HG02840 (cell line): ENCODE data around the gene RNU1-3.
"Not testable (repeated sequence)": the region's sequence is repeated elsewhere in the genome, so short reads cannot be mapped to it uniquely, and the experiment has no call there.

Experiments
- ATAC-seq: cut with Tn5 transposase; IDR thresholded peaks from one replicate; pipeline ENCODE4 v1.9.1; 2021; ENCODE audit warnings: mild to moderate bottlenecking, moderate library complexity, moderate number of reproducible peaks; ENCODE audit not compliant: unreplicated experiment, low FRiP score

RNU1-3 gene

DNA sequence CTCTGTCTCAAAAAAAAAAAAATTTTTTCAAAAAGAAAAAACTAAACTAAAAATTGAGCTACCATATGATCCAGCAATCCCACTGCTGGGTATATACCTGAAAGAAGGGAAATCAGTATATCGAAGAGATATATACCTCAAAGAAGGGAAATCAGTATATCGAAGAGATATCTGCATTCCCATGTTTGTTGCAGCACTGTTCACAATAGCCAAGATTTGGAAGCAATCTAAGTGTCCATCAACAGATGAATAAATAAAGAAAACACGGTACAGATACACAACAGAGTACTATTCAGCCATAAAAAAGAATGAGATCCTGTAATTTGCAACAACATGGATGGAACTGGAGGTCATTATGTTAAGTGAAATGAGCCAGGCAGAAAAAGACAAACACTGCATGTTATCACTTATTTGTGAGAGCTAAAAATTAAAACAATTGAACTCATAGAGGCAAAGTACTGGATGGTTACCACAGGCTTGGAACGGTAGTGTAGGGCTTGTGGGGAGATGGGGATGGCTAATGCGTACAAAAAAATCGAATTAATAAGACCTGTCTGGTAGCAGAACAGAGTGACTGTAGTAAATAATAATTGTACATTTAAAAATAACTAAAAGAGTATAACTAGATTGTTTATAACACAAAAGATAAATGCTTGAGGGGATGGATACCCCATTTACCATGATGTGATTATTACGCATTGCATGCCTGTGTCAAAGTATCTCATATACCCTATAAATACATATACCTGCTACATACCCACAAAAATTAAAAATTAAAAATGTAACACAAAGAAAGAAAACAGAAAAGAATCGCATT lies 25.4 kb downstream of the RNU1-3 start:
- ATAC-seq, result not testable (repeated sequence)

DNA sequence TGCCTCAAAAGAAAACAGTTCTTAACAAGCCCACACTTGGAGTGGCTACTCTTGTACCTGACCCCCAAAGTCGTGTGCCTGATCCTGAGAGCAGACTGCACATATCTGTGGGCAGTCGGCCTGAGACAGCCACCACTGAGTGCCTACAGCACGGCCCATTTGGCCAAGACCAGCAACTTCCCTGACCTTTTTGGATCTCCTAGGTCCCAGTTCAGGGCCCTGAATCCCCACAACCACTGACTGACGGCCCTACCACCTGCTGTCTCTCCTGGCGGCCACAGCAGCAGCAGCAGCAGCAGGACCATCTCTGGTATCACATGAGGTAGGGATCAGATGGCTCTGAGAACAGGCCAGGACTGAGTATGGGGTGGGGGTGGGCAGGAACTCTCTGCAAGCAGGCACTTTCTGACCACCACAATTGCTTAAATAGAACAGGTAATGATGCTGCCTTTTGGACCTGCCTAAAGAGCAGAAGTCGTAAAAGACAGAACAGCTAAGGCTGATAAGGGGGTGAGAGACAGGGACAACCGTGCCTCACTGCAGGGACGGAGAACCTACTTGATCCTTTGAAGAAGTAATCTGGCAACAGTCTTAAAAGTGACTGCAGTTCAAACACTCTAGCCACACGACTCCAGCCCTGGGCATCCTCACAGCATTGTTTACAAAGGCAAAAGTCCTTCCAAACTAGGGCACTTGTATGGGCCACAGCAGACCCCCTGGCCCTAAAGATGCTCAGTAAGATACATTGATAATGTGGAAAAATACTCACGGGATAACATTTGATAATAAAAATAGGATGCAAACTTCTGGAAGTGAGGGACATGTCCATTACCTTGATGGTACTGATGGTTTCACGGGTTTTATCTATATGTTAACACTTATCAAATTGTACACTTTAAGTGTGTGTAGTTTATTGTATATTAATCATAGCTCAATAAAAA lies 27.4 kb downstream of the RNU1-3 start:
- ATAC-seq, result not testable (repeated sequence)

DNA sequence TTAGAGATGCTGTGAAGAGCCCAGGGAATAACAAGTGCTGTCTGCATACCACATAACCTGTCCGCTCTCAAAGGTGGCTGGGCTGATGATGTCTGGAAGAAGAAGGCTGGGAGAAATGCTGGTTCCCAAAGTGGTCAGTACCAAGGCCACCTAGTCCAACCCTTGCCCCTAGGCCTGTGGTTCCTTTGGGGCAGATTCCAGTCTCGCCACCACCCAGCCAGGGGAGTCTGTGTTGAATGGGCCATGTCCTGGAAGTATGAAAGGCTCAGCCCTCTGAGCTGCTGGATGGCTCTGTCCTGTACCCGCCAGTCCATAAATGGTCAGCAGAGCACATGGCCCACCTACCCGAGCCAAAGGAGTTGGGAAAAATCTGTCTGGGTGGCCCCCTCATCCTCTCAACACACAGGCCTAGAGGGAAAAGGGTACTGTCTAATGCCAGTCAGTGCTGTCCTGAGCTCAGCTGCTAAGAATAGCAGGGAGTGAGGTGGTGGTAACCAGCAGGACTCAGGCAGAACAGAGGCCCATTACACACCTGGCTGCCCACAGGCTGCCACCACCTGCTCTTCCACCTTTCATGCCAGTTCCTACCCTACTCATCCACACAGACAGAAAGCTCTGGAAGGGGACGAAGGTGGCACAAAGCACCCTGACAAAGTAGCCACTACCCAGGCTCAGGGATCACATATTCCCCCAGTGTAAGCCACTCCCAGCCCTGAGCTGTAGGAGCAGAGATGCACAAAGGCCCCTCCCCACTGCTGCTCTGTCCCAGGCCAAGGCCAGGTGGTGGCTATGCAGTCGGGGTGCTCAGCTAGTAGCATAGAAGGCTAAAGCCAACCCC lies 28.6 kb downstream of the RNU1-3 start:
- ATAC-seq, result not testable (repeated sequence)

DNA sequence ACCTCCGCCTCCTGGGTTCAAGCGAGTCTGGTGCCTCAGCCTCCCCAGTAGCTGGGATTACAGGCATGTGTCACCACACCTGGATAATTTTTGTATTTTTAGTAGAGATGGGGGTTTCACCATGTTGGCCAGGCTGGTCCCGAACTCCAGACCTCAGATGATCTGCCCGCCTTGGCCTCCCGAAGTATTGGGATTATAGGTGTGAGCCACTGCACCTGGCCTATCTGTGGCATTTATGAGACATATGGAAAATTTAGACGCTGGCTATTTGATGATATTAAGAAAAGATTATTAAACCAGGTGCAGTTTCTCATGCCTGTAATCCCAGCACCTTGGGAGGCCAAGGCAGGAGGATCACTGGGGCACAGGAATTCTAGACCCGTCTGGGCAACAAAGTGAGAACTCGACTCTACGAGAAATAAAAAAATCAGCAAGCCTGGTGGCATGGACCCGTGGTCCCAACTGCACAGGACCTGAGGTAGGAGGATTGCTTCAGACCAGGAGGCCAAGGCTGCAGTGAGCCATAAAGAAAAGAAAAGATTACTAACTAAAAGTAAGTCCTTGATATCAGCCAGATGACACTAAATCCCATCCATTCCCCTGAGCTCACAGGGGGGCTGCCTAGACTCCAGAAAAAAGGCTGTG lies 30.1 kb downstream of the RNU1-3 start:
- ATAC-seq, result not testable (repeated sequence)

DNA sequence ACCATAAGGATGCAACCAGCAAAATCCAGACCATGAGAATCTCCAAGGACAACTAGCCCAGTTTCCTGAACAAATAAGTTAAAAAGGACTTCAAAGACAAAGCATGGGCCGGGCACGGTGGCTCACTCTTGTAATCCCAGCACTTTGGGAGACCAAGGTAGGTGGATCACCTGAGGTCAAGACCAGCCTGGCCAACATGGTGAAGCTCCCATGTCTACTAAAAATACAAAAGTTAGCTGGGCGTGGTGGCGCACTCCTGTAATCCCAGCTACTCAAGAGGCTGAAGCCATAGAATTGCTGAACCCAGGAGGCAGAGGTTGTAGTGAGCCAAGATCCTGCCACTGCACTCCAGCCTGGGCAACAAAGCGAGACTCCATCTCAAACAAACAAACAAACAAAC lies 30.8 kb downstream of the RNU1-3 start:
- not testable (repeated sequence) for ATAC-seq

DNA sequence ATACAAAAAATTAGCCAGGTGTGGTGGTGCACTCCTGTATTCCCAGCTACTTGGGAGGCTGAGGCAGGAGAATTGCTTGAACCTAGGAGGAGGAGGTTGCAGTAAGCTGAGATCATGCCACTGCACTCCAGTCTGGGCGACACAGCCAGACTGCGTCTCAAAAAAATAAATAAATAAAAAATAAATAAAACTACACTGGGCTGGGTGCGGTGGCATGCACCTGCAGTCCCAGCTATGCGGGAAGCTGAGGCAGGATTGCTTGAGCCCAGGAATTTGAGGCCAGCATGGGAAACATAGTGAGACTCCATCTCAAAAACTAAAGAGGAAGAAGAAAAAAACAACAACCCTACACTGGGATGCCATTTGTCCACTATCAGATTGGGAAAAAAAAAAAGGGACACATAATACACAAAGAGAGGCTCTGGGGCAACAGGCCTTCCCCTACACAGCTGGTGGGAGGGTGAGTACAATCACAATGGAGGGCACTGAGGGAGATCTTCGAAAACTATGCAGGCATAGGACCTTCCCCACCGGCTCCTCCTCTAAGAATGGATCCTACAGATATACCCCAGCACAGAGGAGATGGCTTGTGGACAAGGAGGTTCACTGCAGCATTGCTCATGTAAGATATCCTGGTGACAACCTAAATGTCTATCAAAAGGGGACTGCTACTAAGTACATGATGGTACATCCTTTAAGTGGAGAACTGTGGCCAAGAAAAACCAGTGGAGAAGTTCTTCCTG lies 33.0 kb downstream of the RNU1-3 start:
- not testable (repeated sequence) for ATAC-seq

DNA sequence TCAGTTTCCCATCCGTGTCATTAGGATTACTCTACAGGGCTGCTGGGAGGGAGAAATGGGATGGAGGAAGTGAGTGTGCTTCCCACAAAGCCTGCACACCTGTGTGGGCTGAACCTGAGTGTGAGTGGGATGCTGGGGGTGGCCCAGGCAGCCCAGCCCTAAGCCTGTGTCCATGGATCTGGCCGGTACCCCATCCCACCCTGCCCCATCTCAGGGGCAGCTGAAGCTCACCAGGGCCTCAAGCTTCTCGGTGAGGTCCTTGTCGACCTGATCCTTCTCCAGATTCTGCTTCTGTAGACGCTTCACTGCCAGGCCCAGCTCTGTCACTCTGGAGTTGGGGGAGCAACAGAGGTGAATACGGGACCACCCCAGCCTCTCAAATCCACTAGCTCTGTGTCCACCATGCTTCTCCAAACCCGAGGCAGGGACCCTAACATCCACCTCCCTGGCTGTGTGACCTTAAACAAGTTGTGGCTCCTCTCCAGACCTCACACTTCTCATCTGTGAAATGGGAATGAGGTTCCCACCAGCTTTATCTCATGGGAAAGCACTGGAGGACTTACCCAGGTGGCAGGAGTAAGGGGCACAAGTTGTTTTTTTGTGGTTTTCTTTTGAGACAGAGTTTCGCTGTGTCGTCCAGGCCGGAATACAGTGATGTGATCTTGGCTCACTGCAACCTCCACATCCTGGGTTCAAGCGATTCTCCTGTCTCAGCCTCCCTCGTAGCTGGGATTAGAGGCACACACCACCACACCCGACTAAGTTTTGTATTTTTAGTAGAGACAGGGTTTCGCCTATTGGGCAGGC lies 34.5 kb downstream of the RNU1-3 start:
- ATAC-seq, result not testable (repeated sequence)

DNA sequence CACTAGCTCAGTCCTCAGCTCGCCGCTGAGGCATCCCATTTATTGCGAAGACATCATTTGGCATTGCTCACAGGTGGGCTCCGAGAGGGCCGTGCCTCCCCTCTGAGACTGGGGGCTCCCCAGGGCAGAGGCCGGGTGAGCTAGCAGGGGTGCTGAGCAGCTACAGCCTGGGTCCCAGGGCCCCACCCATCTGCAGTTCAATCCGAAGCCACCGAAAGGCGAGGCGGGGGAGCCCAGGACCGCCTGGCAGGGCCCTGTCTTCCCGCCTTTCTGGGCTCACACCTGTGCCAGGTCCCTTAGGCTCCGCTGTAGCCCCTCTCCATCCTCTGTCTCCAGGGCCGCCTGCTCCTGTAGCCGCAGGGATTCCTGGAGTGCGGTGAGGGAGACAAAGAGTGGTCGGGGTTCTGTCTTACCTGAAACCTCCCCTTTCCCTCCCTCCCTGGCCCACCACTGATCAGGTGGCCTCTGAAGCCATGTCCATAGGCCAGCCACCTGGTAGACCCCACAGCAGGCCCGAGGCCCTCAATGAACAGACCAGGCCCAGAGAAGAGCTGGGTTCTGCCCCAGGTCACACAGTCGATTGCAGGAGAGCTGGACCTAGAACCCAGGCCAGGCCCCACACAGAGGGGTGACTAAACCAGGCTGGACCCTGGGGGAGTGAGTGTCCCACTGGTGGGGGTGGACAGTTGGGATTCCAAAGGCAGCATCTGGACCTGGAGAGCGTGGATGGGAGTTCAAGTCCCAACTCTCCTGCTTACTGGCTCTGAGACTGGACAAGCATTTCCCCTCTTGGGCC lies 35.3 kb downstream of the RNU1-3 start:
- no peak for ATAC-seq

DNA sequence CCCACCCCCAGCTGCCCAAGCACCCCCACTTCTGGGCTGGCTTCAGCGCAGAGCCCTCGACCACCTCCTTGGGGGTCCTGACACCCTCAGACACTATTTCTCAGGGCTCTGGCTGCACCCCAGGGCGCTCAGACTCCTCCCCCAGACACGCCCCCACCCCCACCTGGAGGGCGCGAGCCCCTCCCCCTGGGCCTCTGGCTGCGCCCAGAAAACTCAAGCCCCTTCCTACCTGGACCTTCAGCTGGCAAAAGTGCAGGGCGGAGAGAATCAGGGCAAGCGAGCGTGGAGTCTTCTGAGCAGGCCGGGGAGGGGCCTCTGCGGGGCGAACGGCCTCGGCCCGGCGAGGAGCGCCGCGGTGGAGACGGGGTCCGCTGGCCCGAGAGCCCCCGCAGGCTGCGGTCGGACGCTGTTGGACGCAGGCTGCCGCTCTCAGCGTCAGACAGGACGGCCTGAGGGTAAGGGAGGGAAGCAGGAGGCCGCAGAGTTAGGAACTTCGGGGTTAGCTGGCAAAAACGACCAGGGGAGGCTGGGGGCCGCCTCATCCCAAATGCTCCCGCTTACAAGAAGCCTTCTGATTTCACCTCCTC lies 36.0 kb downstream of the RNU1-3 start:
- no peak for ATAC-seq

DNA sequence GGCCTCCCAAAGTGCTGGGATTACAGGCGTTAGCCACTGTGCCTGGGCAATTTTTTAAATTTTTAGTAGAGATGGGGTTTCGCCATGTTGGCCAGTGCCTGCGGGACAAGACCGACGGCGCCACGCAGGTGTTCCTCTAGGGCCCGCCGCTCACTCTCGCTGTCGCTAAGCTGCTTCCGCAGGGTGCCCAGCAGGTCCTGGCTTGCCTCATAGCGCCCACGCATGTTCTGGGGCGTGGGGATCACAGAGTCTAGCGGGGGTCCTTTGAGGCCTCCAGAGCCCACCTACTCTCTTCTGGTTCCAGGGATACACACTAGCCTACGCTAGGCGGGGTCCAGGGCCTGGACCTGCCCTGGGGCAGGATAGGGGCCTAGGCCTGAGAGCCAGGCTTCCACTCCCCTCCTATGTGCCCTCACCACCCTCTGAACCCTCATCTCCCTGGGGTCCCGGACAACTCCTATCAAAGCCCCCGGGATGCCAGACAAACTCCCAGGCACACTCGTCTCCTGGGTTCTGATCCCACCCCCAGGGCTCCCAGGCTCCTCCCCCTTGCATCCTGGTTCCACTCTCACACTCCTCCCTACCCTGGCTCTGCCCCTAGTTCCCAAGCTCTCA lies 36.7 kb downstream of the RNU1-3 start:
- not testable (repeated sequence) for ATAC-seq

DNA sequence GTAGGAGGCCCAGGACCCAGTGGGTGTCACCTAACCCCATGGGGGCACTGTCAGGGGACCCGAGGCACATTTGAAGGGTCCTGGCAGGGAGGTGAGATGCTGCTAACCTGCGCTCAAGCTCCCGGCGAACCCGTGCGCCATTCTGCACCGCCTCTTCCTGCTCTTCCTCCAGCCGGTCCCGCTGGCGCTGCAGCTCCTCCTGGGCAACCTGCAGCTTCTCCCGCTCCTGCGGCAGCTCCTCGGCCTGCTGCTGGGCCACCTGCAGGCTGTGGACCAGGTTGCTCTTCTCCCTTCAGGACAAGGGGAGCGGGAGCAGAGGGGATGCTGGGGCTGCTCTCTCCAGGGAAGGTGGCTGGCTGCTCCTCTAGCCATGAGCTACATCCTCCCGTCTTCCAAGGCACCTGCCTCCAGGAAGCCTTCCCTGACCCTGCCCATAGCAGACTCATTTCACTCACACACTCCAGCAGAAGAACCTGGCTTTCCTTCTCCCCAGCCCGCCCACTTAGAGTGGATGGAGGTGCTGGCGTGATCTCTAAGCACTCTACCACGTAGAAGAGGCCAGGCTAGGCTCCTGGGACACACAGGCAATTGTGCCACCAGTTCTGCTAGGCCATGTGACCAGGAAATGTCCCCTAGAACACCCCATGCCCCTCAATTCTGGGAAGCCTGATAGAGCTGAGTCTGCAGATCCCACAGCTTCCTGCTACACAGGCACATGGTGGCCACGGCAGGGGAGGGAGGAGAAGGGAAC lies 38.2 kb downstream of the RNU1-3 start:
- ATAC-seq, result no peak

DNA sequence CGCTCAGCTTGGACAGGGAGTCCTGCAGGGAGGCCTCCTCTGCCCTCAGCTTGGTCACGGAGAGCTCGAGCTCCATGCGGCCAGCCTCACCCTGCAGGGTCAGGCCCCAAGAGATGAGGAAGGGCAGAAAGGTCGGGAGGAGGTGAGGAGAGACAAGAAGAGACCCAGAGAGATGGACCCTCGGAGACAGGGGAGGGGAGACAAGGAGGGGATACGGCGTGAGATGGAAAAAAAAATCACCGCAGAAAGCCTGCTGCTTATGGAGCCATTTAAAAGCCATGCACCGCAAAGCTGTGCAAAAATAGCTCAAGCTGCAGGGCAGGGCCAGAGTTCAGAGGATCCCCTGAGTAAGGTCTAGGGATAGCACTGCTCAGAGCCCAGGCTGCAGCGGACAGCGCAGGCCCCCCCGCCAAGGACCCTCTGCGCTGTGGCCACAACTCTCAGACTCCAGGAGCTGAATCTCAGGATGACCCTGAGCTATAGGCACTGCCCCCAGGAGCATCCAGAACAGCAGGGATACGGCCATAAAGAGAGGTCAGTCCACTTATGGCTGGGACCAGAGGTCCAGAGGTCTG lies 40.3 kb downstream of the RNU1-3 start:
- ATAC-seq, result not testable (repeated sequence)

DNA sequence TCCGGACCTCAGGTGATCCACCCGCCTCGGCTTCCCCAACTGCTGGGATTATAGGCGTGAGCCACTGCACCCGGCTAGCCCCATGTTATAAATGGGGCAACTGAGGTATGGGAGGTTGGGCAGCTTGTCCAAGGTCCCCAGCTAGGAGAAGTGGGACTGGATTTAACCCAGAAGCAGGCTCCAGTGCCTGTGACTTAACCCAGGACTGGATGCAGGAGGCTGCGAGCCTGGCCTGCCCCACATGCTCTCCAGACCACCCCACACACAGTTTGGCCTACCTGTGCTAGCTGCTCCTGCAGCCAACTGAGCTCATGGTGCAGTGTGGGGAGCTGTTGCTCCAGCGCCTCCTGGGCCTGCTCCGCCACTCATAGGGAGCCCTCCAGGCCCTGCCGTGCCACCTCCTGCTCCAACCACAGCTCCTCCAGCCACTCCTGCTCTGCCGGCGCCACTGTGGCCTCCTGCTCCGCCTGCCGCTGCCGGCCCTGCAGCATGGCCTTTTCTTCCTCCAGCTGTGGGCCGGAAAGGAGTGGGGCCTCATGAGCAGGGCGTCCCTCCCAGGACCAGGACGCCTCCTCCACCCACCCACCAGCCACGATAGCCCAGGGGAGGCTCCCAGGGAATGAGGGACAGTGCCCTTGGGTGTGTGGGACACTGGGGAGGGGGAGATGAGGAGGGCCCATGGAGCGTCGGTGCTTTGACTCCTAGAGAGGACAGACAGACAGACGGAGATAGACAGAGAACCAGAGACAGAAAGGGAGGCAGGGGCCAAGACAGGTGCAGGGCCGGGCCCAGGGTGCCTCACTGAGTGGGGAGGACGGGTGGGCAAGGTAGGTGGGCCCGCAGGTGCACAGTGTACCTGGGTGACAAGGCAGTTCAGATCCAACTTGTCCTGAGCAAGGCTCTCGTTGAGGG lies 41.0 kb downstream of the RNU1-3 start:
- ATAC-seq, result no peak

DNA sequence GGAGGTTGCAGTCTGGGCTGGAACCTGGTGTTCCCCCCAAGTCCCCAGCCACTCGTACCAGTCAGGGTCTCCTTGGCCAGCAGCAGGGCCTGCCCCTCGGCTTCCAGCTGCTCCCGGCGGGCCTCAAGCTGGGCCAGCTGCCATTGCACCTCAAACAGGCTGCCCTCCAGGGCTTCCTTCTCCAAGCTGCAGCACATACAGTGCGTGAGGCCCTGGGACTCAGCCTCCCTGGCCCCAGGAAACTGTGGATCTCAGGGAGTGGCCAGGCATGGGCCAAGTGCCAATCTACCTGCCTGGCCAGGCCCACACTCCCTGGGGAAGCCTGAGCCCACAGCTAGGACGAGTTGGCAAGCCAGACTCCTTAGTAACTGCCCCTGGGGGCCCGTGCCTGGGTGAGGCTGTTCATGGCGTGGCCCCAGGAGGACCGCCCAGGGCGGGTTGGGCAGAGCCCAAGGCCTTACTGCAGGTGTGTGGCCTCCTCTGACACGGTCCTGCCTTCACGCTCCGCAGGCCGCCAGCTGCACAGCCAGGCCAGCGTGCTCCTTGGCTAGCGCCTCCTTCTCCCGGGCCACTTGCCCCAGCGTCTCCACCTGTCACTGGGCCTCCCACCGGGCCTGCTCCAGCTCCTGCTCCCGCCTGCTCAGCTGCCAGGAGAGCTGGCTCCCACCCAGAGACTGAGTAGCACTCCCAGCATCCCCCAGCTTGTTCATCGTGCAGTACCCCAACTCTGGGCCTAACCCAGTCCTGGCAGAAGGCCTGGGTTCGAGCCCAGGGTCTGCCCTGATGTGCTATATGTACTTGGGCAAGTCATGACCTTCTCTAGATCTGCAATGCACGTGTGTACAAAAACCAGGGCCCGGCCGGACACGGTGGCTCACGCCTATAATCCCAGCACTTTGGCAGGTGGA lies 42.7 kb downstream of the RNU1-3 start:
- not testable (repeated sequence) for ATAC-seq
